Measurements from ENCODE around the gene DOK3. TPM values are rescaled to one million over a fixed set of nuclear protein-coding genes. Genes with fewer than 3 reads are reported as not detected.
A peak's percentile ranks its signal among the peaks of the same experiment; 100 is the strongest.

The DOK3 gene
- total RNA-seq, 8 experiments from 2014 or later: 0.92 to 4.9 (median 2.4) TPM

DNA sequence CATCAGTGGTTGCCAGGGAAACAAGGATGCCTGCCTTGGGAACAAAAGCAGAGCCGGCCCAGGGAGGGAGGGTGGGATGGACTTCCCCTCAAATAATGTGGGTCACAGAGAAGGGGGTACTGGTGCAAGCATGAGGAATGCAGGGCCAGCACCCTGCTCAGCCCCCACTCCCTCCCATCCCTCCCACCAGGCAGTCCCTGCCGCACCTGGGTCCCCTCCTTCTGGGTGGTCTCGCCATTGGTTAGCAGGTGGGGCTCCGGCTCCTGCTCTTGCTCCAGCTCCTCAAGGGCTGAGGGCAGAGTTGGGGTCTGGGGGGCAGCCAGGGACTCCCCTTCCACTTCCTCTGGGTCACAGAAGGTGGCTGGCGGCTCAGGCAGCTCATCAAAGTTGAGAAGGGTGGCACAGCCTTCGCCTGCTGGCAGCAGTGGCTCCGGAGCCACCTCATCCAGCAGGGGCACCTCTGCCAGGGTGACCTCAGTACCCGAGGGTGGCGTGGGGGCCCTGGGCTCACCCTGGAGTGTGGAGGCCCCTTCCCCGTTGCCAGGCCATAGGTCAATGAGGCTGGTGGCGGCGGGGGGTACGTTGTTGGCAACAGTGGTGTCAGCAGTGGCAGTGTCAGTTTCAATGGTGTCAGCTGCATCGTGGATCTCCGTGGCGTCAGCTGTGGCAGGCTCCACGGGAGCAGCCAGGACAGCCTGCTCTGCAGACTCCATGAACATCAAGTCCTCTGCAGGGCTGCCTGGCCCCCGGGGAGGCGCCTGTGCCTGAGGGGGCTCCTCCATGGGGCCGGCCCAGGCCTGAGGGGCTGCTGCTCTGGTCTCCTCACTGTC lies 51.6 kb downstream of the DOK3 start:
- no peak for ATAC-seq (replicated peaks in 6 of 8)
- Histone ChIP-seq H3K4me1 (replicated peaks in 1 of 2) (peaks cover 20 to 40% of the 10 kb centered on the region in 2 donors), H3K27ac (peak overlapping the region; percentile 34 to 39), H3K4me3 (no peak overlapping the region)
- in situ Hi-C loops (cut with MboI; ENCODE audit: low pct_unique_long_range_greater_than_20kb in 2 of 9, low sequenced_read_pairs in 9 of 9, unreplicated experiment in 9 of 9): no loop called here
- 90% methylated on average over 2 of the region's 20 CpGs; no CpG with 5 or more reads in 9 of the 10 experiments for WGBS, 10 experiments

DNA sequence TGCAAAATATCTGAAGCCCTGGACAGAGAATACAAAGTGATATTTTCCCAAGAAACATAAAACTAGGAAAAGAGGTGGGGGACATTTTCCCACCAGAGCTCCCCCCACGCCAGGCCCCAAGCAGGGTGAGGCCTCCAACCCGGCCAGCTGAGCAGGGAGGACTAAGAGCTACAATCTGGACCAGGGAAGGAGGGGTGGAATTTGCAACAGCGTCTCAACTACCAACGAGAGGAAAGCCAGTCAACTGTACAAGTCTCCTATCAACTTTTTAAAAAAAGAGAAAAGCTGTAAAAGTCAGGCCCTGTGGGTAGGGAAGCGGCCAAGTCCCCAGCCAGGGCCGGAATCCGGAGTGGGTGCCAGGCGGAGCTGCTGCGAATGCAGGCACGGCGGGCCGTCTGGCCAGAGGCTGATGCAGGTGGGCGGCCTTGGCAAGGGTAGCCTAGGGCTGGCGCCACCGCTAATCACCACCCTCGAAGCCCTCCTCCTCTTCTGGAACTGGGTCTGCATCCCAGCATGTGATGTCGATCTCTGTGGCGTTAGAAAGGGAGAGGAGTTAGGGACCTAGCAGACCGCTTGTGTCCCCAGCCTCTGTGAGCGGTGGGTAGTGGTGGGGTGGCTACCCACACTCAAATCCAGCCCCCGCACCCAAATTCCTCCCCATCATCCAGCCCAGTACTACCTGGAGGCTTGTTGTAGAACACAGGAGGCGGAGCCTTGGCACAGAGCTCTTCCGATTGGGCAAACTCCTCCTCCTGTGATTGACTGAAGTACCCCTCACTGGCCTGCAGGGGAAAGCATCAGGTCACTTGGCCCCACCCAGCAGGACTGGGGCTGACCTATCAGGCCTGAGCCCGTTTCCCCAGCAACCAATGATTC lies 52.4 kb downstream of the DOK3 start:
- Histone ChIP-seq H3K4me3 (no peak overlapping the region), H3K4me1 (replicated peaks in 1 of 2) (peaks cover 20 to 40% of the 10 kb centered on the region in 2 donors), H3K27ac (peak overlapping the region in 1 of 2 donors; percentile 32)
- peak; percentile 19 to 60 (median 48) for ATAC-seq (replicated peaks in 6 of 8)
- in situ Hi-C loops (cut with MboI; ENCODE audit: low pct_unique_long_range_greater_than_20kb in 2 of 9, low sequenced_read_pairs in 9 of 9, unreplicated experiment in 9 of 9): no loop called here
- 51 to 100% (median 72%) methylated on average over 2 to 13 of the region's 24 CpGs; no CpG with 5 or more reads in 3 of the 10 experiments for WGBS, 10 experiments

DNA sequence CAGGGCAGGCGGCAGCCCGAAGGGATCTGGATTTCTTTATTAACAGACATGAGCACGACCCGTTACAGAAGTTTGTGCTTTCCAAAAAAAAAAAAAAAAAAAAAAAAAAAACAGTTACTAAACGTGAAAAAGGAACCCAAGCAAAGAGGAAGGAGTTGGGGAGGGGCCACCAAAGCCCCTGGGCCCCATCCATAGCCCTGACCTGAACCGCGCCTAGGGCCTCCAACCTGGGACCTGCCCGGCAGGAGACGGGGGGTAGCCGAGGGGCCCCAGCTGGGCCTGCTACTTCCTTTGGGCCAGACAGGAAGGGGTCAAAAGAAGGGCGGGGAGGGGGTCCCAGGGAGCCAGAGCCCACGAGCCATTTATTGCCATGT lies 53.0 kb downstream of the DOK3 start:
- peak overlapping the region in 1 of 2 donors; percentile 32 for H3K27ac ChIP-seq
- H3K4me1 ChIP-seq (replicated peaks in 1 of 2): peaks cover 20 to 40% of the 10 kb centered on the region in 2 donors
- in situ Hi-C loops (cut with MboI; ENCODE audit: low pct_unique_long_range_greater_than_20kb in 2 of 9, low sequenced_read_pairs in 9 of 9, unreplicated experiment in 9 of 9): no loop called here
- no peak for ATAC-seq (replicated peaks in 6 of 8)
- WGBS, 10 experiments: 10 to 50% (median 13%) methylated on average over 2 to 3 of the region's 12 CpGs; no CpG with 5 or more reads in 7 of the 10 experiments
- H3K4me3 ChIP-seq: peak overlapping the region in 3 of 5 donors; percentile 51 to 60 (median 58)

DNA sequence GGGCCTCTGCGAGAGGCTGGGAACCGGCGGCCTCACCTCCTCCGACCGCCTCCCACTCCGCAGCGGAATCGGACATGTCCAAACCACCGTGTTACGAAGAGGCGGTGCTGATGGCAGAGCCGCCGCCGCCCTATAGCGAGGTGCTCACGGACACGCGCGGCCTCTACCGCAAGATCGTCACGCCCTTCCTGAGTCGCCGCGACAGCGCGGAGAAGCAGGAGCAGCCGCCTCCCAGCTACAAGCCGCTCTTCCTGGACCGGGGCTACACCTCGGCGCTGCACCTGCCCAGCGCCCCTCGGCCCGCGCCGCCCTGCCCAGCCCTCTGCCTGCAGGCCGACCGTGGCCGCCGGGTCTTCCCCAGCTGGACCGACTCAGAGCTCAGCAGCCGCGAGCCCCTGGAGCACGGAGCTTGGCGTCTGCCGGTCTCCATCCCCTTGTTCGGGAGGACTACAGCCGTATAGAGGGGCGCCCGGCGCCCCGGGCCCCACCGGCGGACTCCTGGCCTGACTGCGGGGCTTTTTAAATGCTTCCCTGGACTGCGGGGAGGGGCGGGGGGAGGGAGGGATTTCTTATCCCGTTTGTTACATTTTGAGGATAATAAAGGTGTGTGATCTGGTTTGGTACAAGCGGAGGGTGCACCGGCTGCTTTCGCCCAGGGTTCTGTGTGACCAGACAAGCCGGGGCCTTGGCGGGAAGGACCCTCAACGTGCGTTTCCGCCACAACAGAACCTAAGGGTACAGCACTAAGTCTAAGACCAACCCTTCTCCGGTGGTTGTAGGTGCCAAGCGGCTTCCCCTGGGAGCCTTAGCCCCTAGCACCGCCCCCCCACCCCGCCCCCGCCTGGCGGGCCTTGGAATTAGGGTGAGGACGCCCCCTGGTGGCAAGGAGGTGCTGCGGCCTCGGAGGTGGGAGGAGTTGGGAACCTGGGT lies 53.7 kb downstream of the DOK3 start:
- 0 to 7% (median 0%) methylated on average over 1 to 9 of the region's 76 CpGs; no CpG with 5 or more reads in 5 of the 10 experiments for WGBS, 10 experiments
- H3K27ac ChIP-seq: peak overlapping the region; percentile 75 to 81
- H3K4me3 ChIP-seq: peak overlapping the region; percentile 44 to 60 (median 51)
- in situ Hi-C loops (cut with MboI; ENCODE audit: low pct_unique_long_range_greater_than_20kb in 2 of 9, low sequenced_read_pairs in 9 of 9, unreplicated experiment in 9 of 9): no loop called here
- peaks cover 20 to 40% of the 10 kb centered on the region in 2 donors for H3K4me1 ChIP-seq (replicated peaks in 1 of 2)
- ATAC-seq (replicated peaks in 6 of 8): peak; percentile 1 to 16 (median 9)

DNA sequence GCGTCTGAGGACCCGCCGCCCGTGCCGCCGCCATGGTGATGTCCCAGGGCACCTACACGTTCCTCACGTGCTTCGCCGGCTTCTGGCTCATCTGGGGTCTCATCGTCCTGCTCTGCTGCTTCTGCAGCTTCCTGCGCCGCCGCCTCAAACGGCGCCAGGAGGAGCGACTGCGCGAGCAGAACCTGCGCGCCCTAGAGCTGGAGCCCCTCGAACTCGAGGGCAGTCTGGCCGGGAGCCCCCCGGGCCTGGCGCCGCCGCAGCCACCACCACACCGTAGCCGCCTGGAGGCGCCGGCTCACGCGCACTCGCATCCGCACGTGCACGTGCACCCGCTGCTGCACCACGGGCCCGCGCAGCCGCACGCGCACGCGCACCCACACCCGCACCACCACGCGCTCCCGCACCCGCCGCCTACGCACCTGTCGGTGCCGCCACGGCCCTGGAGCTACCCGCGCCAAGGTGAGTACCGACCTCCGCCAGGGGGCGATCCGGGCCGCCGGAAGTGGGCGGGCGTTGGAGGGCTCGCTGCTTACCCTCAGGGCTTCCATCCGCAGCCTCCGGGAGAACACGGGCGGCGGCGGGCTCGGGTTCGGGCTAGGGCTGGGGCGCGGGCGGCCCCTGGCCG lies 54.5 kb downstream of the DOK3 start:
- peak overlapping the region; percentile 75 to 81 for H3K27ac ChIP-seq
- in situ Hi-C loops (cut with MboI; ENCODE audit: low pct_unique_long_range_greater_than_20kb in 2 of 9, low sequenced_read_pairs in 9 of 9, unreplicated experiment in 9 of 9): no loop called here

DNA sequence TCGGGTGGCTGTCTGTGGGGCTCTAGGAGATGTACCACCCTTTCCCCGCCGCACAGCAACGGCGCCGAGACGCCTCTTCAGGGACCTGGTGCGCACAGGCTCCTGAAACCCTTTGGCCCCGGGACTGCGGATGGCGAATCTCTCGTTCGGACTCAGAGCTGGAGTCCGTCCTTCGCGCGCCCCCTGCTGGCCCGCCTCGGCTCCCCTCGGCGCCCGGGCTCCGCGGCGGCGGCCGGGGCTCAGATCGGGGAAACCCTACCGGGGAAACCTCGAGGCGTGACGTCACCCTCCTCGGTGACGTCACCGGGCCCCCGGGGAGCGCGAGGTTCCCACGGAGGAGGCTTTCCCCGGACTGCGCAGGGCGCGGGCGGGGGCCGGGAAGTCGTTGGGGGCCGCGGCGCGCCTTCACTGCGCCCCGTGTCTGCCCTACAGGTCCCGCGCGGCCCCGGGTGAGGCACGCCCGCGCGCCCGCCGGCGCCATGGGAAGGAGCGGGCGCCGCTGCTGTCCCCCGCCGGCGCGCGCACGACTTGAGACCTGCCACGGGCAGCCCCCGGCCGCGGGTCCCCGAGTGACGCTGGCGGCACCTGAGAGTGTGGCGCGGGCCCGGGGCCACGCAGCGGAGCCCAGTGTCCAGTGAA lies 55.1 kb downstream of the DOK3 start:
- in situ Hi-C loops (cut with MboI; ENCODE audit: low pct_unique_long_range_greater_than_20kb in 2 of 9, low sequenced_read_pairs in 9 of 9, unreplicated experiment in 9 of 9): no loop called here
- Histone ChIP-seq H3K4me1 (replicated peaks in 1 of 2) (peaks cover 20 to 38% of the 10 kb centered on the region in 2 donors), H3K27ac (peak overlapping the region; percentile 75 to 81), H3K4me3 (peak overlapping the region; percentile 44 to 60 (median 51))
- WGBS, 10 experiments: 0 to 2% (median 0%) methylated on average over 1 to 11 of the region's 84 CpGs; no CpG with 5 or more reads in 7 of the 10 experiments
- peak; percentile 52 to 64 (median 60) for ATAC-seq (replicated peaks in 6 of 8)

More for the DNA sequence above, 54.5 kb downstream of the DOK3 start:
- peak; percentile 15 to 73 (median 62) for ATAC-seq (replicated peaks in 6 of 8)
- 0 to 3% (median 1%) methylated on average over 1 to 27 of the region's 80 CpGs; no CpG with 5 or more reads in 6 of the 10 experiments for WGBS, 10 experiments
- Histone ChIP-seq H3K4me3 (peak overlapping the region; percentile 44 to 60 (median 51)), H3K4me1 (replicated peaks in 1 of 2) (peaks cover 20 to 40% of the 10 kb centered on the region in 2 donors)

DNA sequence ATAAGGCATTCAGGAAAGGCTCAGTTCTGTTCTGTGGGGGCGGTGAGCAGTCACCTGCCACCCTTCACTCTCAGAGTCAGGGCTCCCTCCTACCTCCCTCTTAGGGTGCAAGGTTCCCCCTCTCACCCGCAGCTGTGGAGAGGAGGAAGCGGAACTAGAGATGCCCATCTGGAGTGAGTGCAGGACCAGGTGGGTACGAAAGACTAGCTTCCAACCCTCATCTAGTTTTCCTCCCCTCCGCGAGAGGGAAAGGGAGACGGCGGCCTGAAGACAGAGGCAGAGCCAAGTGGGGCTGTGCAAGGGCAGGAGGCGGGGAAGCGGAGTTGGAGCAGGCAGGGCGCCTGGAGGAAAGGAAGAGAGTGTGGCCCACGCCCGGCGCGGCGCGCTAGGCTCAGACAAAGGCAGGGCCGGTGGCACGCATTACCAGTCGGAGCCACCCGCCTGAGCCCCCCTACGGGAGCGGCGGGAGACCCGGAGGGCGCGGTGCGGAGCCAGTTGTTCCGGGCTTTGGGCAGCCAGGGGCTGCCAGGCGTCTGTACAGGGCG lies 55.7 kb downstream of the DOK3 start:
- in situ Hi-C loops (cut with MboI; ENCODE audit: low pct_unique_long_range_greater_than_20kb in 2 of 9, low sequenced_read_pairs in 9 of 9, unreplicated experiment in 9 of 9): no loop called here
- Histone ChIP-seq H3K27ac (peak overlapping the region; percentile 55 to 71), H3K4me1 (replicated peaks in 1 of 2) (peaks cover 24 to 34% of the 10 kb centered on the region in 2 donors), H3K4me3 (peak overlapping the region; percentile 44 to 60 (median 51))
- ATAC-seq (replicated peaks in 6 of 8): peak; percentile 2 to 23 (median 6)
- WGBS, 10 experiments: 8 to 83% (median 29%) methylated on average over 1 to 12 of the region's 31 CpGs; no CpG with 5 or more reads in 6 of the 10 experiments

DNA sequence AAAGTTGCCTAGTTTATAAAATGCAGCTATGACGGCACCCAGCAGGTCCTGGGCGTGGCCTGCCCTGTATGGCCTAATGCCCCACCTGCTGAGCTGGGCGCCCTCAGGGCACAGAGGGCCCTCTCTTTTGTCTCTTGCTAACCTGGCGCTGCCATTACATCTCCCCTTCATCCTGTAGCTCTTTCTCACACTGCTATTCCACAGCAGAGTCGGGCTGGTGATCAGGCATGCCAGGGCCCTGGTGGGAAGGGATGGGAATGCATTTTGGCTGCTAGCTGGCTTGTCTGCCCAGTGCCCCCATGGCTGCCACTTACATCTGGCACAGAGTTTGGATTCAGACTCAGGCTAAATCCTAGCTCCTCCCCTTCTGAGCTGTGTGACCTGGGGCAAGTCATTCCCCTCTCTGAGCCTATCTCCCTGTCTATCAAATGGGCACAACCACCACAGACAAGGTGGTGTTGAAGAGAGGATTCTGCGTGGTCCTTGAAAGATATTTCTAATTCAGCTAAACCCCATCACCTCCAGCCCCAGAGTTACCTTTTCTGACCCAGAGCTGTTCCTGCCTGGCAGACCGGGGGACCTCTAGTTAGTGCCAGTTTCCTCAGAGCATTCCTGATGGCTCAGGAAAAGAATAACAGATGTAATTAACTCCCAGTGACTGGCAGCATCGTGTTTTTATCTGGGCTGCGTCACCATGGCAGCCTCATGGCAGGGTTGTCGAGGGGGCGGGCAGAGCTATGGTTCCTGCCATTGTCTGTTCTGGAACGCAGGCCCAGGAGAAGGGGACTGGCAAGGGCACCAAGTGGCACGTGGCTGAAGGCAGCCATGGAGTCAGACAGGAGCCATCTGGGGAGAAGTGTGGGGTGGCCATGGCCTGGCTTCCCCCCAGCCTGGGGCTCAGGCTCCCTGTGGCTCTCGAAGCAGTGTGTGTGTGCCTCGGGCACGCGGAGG lies 56.7 kb downstream of the DOK3 start:
- in situ Hi-C loops (cut with MboI; ENCODE audit: low pct_unique_long_range_greater_than_20kb in 2 of 9, low sequenced_read_pairs in 9 of 9, unreplicated experiment in 9 of 9): no loop called here
- peaks cover 31 to 33% of the 10 kb centered on the region in 2 donors for H3K4me1 ChIP-seq (replicated peaks in 1 of 2)
- peak in 1 of 8 experiments; percentile 0 for ATAC-seq (replicated peaks in 6 of 8)
- no peak overlapping the region for H3K4me3 ChIP-seq
- WGBS, 10 experiments: 67 to 92% (median 78%) methylated on average over 1 to 11 of the region's 17 CpGs; no CpG with 5 or more reads in 4 of the 10 experiments
- no peak overlapping the region for H3K27ac ChIP-seq

All from motor neuron (in vitro differentiated cells).